PC-3 (cell line): ENCODE data around the gene STN1. TPM values are rescaled to one million over a fixed set of nuclear protein-coding genes. Genes with fewer than 3 reads are reported as not detected.
"Not testable (repeated sequence)": the region's sequence is repeated elsewhere in the genome, so short reads cannot be mapped to it uniquely, and the experiment has no call there.

Experiments
- ATAC-seq: fragments of 200-7000 bp; cut with Tn5 transposase; 2 replicates; pipeline ENCODE4 v1.9.1; 2020; ENCODE audit warnings: mild to moderate bottlenecking, moderate library complexity
- BruUV-seq: library from RNA; stranded (reverse); fragments of 400-500 nt; replicated peaks from 2 replicates; lab custom pipeline; 2021; lab: Mats Ljungman, UMichigan
- CTCF ChIA-PET: fragments of 300-600 bp; sonication (Branson Sonifier 250); formaldehyde crosslinking; loops from one replicate; lab custom pipeline; 2022; ENCODE audit warnings: antibody characterized with exemption; lab: Charles Lee
- POLR2A ChIA-PET: fragments of 300-600 bp; sonication (Branson Sonifier 250); formaldehyde crosslinking; loops from one replicate; lab custom pipeline; 2022; ENCODE audit warnings: antibody characterized with exemption; ENCODE audit not compliant: unreplicated experiment; lab: Charles Lee
- DNase-seq: peaks from one replicate; pipeline ENCODE4 v3.0.0-alpha.2; 2015
- H2AFZ ChIP-seq: fragments of 300-600 bp; sonication (generic); 2 replicates; pipeline ENCODE4 v1.6.0; 2016; ENCODE audit warnings: antibody characterized with exemption, low read length
- H3F3A ChIP-seq: fragments of 300-600 bp; sonication (generic); one replicate; pipeline ENCODE4 v1.6.0; 2017; ENCODE audit warnings: antibody characterized with exemption, low read length, control low read depth, mild to moderate bottlenecking; ENCODE audit not compliant: unreplicated experiment
- H3K27ac ChIP-seq: fragments of 300-600 bp; sonication (generic); 2 replicates; pipeline ENCODE4 v1.5.1; 2016; ENCODE audit warnings: mild to moderate bottlenecking, low read length
- H3K27me3 ChIP-seq: fragments of 300-600 bp; sonication (generic); 2 replicates; pipeline ENCODE4 v1.6.1; 2016; ENCODE audit warnings: low read length, mixed read lengths
- H3K36me3 ChIP-seq: fragments of 300-600 bp; sonication (generic); 2 replicates; pipeline ENCODE4 v1.6.1; 2016; ENCODE audit warnings: low read depth, mixed run types, low read length, mixed read lengths
- H3K4me1 ChIP-seq: fragments of 300-600 bp; sonication (generic); 2 replicates; pipeline ENCODE4 v1.5.1; 2016; ENCODE audit warnings: low read length; ENCODE audit not compliant: insufficient read depth
- H3K4me2 ChIP-seq: fragments of 300-600 bp; sonication (generic); 2 replicates; pipeline ENCODE4 v1.6.0; 2016; ENCODE audit warnings: low read length
- H3K4me3 ChIP-seq: fragments of 300-600 bp; sonication (generic); 2 replicates; pipeline ENCODE4 v1.5.1; 2016; ENCODE audit warnings: mild to moderate bottlenecking, low read length, mixed read lengths
- H3K79me2 ChIP-seq: fragments of 300-600 bp; sonication (generic); 2 replicates; pipeline ENCODE4 v1.6.1; 2017; ENCODE audit warnings: low read length, mixed read lengths
- H3K9ac ChIP-seq: fragments of 300-600 bp; sonication (generic); 2 replicates; pipeline ENCODE4 v1.6.0; 2016; ENCODE audit warnings: mild to moderate bottlenecking, low read length
- H3K9me2 ChIP-seq: fragments of 300-600 bp; sonication (generic); replicated peaks from 2 replicates; pipeline ENCODE4 v1.6.1; 2016; ENCODE audit warnings: mixed run types, low read length, mixed read lengths
- H3K9me3 ChIP-seq: fragments of 300-600 bp; sonication (generic); 2 replicates; pipeline ENCODE4 v1.6.1; 2016; ENCODE audit warnings: low read length, mixed read lengths
- H4K20me1 ChIP-seq: fragments of 300-600 bp; sonication (generic); 2 replicates; pipeline ENCODE4 v1.6.1; 2016; ENCODE audit warnings: low read length, mixed read lengths
- EZH2 ChIP-seq: fragments of 300-600 bp; sonication (generic); IDR thresholded peaks from one replicate; pipeline ENCODE4 v1.6.1; 2017; ENCODE audit warnings: antibody characterized with exemption, mild to moderate bottlenecking, low read length; ENCODE audit not compliant: unreplicated experiment
- EZH2phosphoT487 ChIP-seq: fragments of 300-600 bp; sonication (generic); IDR thresholded peaks from 2 replicates; pipeline ENCODE4 v1.6.1; 2018; ENCODE audit warnings: mild to moderate bottlenecking, antibody characterized with exemption, low read length, borderline replicate concordance
- intact Hi-C: fragments of 100-400 bp; cut with micrococcal nuclease; formaldehyde crosslinking; loops from 2 replicates; pipeline ENCODE4 v1.9.0; 2023
- total RNA-seq: library from RNA; depleted of rRNA; stranded (reverse); fragments of >200 nt; gene quantifications from 2 replicates; pipeline ENCODE4 v1.2.3, GENCODE V29; 2014
- TF ChIP-seq, protein P1 (sequence below): fragments of 300-600 bp; sonication (generic); conservative IDR thresholded peaks from 2 replicates; pipeline ENCODE4 v1.5.1; 2017; ENCODE audit warnings: antibody characterized with exemption, low read depth, mild to moderate bottlenecking, low read length

Gene STN1
- total RNA-seq, 1 experiment from 2014 or later, result 33.5 TPM

DNA sequence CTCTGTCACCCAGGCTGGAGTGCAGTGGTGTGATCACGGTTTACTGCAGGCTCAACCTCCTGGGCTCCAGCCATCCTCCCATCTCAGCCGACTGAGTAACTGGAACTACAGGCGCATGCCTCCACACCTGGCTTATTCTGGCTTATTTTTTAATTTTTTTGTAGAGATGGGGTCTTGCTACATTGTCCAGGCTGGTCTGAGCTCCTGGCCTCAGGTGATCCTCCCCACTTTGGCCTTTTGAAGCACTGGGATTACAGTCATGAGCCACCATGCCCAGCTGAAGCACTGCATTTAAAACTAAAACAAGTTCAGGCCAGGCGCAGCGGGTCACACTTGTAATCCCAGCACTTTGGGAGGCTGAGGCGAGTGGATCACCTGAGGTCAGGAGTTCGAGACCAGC is 70.6 kb downstream of the STN1 start:
- ATAC-seq, result no peak

DNA sequence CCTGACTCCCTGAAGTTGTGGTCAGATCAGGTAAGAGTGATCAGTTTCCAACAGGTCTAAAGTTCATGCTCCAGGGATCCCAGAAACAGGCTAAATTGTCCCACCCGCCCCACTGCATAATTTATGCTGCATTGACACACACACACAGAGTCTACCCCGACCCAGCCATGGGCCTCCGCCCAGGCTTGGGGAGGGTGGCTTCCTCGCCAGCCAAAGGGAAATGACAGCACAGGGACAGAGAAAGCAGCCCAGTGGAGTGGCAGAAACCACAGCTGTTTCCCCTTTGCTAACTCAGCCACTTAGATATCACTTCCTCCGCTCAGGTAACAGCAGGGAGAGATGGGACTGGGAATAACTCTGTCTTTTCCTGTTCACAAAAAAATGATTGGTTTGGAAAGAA is 72.0 kb downstream of the STN1 start:
- H3K4me2 ChIP-seq, result no peak overlapping the region
- no peak overlapping the region for H3K27ac ChIP-seq
- H3K79me2 ChIP-seq, result 0 out of 2 replicates have a peak, but pooled peaks cover 3% of the 10 kb centered on the region
- H3K4me3 ChIP-seq, result no peak overlapping the region
- H3K36me3 ChIP-seq, result no peaks in the 10 kb centered on the region
- no peaks in the 10 kb centered on the region for H3K27me3 ChIP-seq
- ATAC-seq (no peak), DNase-seq (no peak)
- intact Hi-C loops, result no loop called here
- H2AFZ ChIP-seq, result no peak overlapping the region
- BruUV-seq, result no TSS peak
- ChIA-PET CTCF (no interaction called here), POLR2A (no interaction called here)
- H3F3A ChIP-seq, result no peaks in the 10 kb centered on the region
- no peaks in the 10 kb centered on the region for H4K20me1 ChIP-seq
- no peaks in the 10 kb centered on the region for H3K9me2 ChIP-seq
- peaks cover 24% of the 10 kb centered on the region for H3K4me1 ChIP-seq
- TF ChIP-seq EZH2phosphoT487 (no peak), EZH2 (no peak)
- TF ChIP-seq, protein P1, sequence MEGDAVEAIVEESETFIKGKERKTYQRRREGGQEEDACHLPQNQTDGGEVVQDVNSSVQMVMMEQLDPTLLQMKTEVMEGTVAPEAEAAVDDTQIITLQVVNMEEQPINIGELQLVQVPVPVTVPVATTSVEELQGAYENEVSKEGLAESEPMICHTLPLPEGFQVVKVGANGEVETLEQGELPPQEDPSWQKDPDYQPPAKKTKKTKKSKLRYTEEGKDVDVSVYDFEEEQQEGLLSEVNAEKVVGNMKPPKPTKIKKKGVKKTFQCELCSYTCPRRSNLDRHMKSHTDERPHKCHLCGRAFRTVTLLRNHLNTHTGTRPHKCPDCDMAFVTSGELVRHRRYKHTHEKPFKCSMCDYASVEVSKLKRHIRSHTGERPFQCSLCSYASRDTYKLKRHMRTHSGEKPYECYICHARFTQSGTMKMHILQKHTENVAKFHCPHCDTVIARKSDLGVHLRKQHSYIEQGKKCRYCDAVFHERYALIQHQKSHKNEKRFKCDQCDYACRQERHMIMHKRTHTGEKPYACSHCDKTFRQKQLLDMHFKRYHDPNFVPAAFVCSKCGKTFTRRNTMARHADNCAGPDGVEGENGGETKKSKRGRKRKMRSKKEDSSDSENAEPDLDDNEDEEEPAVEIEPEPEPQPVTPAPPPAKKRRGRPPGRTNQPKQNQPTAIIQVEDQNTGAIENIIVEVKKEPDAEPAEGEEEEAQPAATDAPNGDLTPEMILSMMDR, result no peak
- no peaks in the 10 kb centered on the region for H3K9me3 ChIP-seq
- no peak overlapping the region for H3K9ac ChIP-seq

More for the DNA sequence above, 70.6 kb downstream of the STN1 start:
- Histone ChIP-seq H3K4me2 (no peak overlapping the region), H3K4me1 (peaks cover 28% of the 10 kb centered on the region), H3F3A (no peaks in the 10 kb centered on the region), H3K9me2 (no peaks in the 10 kb centered on the region), H3K79me2 (0 out of 2 replicates have a peak, but pooled peaks cover 3% of the 10 kb centered on the region), H3K9ac (no peak overlapping the region), H2AFZ (no peak overlapping the region), H3K4me3 (no peak overlapping the region), H4K20me1 (no peaks in the 10 kb centered on the region), H3K9me3 (no peaks in the 10 kb centered on the region), H3K27me3 (no peaks in the 10 kb centered on the region), H3K36me3 (no peaks in the 10 kb centered on the region), H3K27ac (no peak overlapping the region)
- DNase-seq, result no peak
- BruUV-seq, result no TSS peak
- TF ChIP-seq, protein P1, result no peak
- no peak for TF ChIP-seq EZH2
- TF ChIP-seq EZH2phosphoT487, result no peak
- intact Hi-C loops, result no loop called here
- CTCF ChIA-PET, result no interaction called here
- POLR2A ChIA-PET, result no interaction called here

DNA sequence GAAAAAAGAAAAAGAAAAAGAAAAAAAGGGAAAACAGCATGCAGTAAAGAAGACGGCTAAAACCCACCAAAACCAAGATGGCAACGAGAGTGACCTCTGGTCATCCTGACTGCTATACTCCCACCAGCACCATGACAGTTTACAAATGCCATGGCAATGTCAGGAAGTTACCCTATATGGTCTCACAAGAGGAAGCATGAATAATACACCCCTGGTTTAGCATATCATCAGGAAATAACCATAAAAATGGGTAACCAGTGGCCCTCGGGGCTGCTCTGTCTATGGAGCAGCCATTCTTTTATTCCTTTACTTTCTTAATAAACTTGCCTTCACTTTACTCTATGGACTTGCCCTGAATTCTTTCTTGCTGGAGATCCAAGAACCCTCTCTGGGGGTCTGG is 72.6 kb downstream of the STN1 start:
- ATAC-seq, H3K9me2 ChIP-seq, H4K20me1 ChIP-seq, BruUV-seq, H3K79me2 ChIP-seq, H3K27ac ChIP-seq, H2AFZ ChIP-seq, intact Hi-C loops, DNase-seq, POLR2A ChIA-PET, H3K4me2 ChIP-seq, CTCF ChIA-PET, H3K36me3 ChIP-seq, H3F3A ChIP-seq, H3K4me3 ChIP-seq, H3K9ac ChIP-seq, H3K9me3 ChIP-seq, H3K27me3 ChIP-seq: not testable (repeated sequence)
- H3K4me1 ChIP-seq, result peaks cover 18% of the 10 kb centered on the region
